HFFc6 (cell line): ENCODE results near the gene NPAS3. TPM values are rescaled to one million over a fixed set of nuclear protein-coding genes. Genes with fewer than 3 reads are reported as not detected.

Experiments
- DNase-seq: peaks from one replicate; pipeline ENCODE4 v3.0.0-alpha.2; 2018
- H3K27ac Mint-ChIP-seq: 2 replicates; pipeline ENCODE4 v1.8.0; 2020; ENCODE audit warnings: mild to moderate bottlenecking, mixed read lengths
- H3K27me3 Mint-ChIP-seq: 2 replicates; pipeline ENCODE4 v1.8.0; 2021; ENCODE audit warnings: mild to moderate bottlenecking, moderate library complexity, mixed read lengths; ENCODE audit not compliant: insufficient read depth
- H3K36me3 Mint-ChIP-seq: 2 replicates; pipeline ENCODE4 v1.8.0; 2021; ENCODE audit warnings: low read depth, mixed read lengths
- H3K4me1 Mint-ChIP-seq: 2 replicates; pipeline ENCODE4 v1.8.0; 2020; ENCODE audit warnings: low read depth, mixed read lengths
- H3K4me3 Mint-ChIP-seq: 2 replicates; pipeline ENCODE4 v1.8.0; 2020; ENCODE audit warnings: mild to moderate bottlenecking, moderate library complexity, mixed read lengths
- H3K9me3 Mint-ChIP-seq: 2 replicates; pipeline ENCODE4 v1.8.0; 2020; ENCODE audit warnings: mild to moderate bottlenecking, mixed read lengths
- CTCF ChIP-seq: fragments of 200-600 bp; sonication (generic); IDR thresholded peaks from 2 replicates; pipeline ENCODE4 v1.5.0; 2021; ENCODE audit warnings: antibody characterized with exemption, mild to moderate bottlenecking
- total RNA-seq, 6 experiments: library from RNA; stranded (reverse); fragmentation: NEBNext Ultra II Directional; extraction: Animal tissue kit (Norgen Biotek cat#: 25700); gene quantifications; 2 replicates in 1 of 6; 3 replicates in 5 of 6; pipeline ENCODE4 v1.2.3, GENCODE V29; 2021

Gene NPAS3
- total RNA-seq, 6 experiments from 2014 or later, result not detected

GRCh38 chr14:33810308-33810707, 871.6 kb downstream of the NPAS3 start:
- Mint-ChIP-seq H3K36me3 (no peaks in the 10 kb centered on the region), H3K4me1 (no peaks in the 10 kb centered on the region; the same call in 1 of the 2 replicates), H3K9me3 (peaks cover 4% of the 10 kb centered on the region; the same call in 1 of the 2 replicates), H3K4me3 (no peak overlapping the region), H3K27ac (no peak overlapping the region), H3K27me3 (peaks cover 1% of the 10 kb centered on the region; the same call in 1 of the 2 replicates)
- no peak for DNase-seq
- no peak for TF ChIP-seq CTCF

GRCh38 chr14:33811721-33812120, 873.0 kb downstream of the NPAS3 start:
- TF ChIP-seq CTCF, result no peak
- Mint-ChIP-seq H3K4me1 (no peaks in the 10 kb centered on the region; the same call in 1 of the 2 replicates), H3K4me3 (no peak overlapping the region), H3K36me3 (no peaks in the 10 kb centered on the region), H3K9me3 (peaks cover 4% of the 10 kb centered on the region; the same call in 1 of the 2 replicates), H3K27me3 (peaks cover 1% of the 10 kb centered on the region; the same call in 1 of the 2 replicates), H3K27ac (no peak overlapping the region)
- DNase-seq, result no peak

GRCh38 chr14:33812181-33812580, 873.5 kb downstream of the NPAS3 start:
- Mint-ChIP-seq H3K27me3 (peaks cover 1% of the 10 kb centered on the region; the same call in 1 of the 2 replicates), H3K27ac (no peak overlapping the region), H3K36me3 (no peaks in the 10 kb centered on the region), H3K4me1 (no peaks in the 10 kb centered on the region; the same call in 1 of the 2 replicates), H3K9me3 (peaks cover 4% of the 10 kb centered on the region; the same call in 1 of the 2 replicates), H3K4me3 (no peak overlapping the region)
- no peak for DNase-seq
- no peak for TF ChIP-seq CTCF

GRCh38 chr14:33812601-33813000, 873.9 kb downstream of the NPAS3 start:
- DNase-seq, result no peak
- Mint-ChIP-seq H3K27me3 (peaks cover 1% of the 10 kb centered on the region; the same call in 1 of the 2 replicates), H3K36me3 (no peaks in the 10 kb centered on the region), H3K4me1 (no peaks in the 10 kb centered on the region; the same call in 1 of the 2 replicates), H3K9me3 (peaks cover 4% of the 10 kb centered on the region; the same call in 1 of the 2 replicates), H3K27ac (no peak overlapping the region), H3K4me3 (no peak overlapping the region)
- TF ChIP-seq CTCF, result no peak

- no peak overlapping the region for H3K27ac Mint-ChIP-seq
- no peaks in the 10 kb centered on the region; the same call in 1 of the 2 replicates for H3K4me1 Mint-ChIP-seq
- no peak overlapping the region for H3K4me3 Mint-ChIP-seq
- no peak for DNase-seq
- H3K36me3 Mint-ChIP-seq, result no peaks in the 10 kb centered on the region
- peaks cover 4% of the 10 kb centered on the region; the same call in 1 of the 2 replicates for H3K9me3 Mint-ChIP-seq
- H3K27me3 Mint-ChIP-seq, result peaks cover 1% of the 10 kb centered on the region; the same call in 1 of the 2 replicates
- no peak for TF ChIP-seq CTCF
These were observed 875.3 kb downstream of the NPAS3 start for GRCh38 chr14:33814010-33814409.
